Fibroblast of lung (primary cell): Measurements from ENCODE around the gene GABRG2. TPM values are rescaled to one million over a fixed set of nuclear protein-coding genes. Genes with fewer than 3 reads are reported as not detected.

ENCODE experiments used
- DNase-seq, 2 donors: peaks; one replicate each; pipeline versions ENCODE4 v3.0.0 to v3.0.0-alpha.2; 2010; ENCODE audit warnings: low read depth in 2 of 2
- H2AFZ ChIP-seq: 2 replicates; pipeline ENCODE4 v1.5.1; 2012; ENCODE audit warnings: low read length, control low read depth, inconsistent platforms
- H3K27ac ChIP-seq: 2 replicates; pipeline ENCODE4 v1.5.1; 2011; ENCODE audit warnings: low read length, control low read depth; ENCODE audit not compliant: insufficient read depth
- H3K27me3 ChIP-seq: 2 replicates; pipeline ENCODE4 v1.5.1; 2011; ENCODE audit warnings: mild to moderate bottlenecking, low read length; ENCODE audit not compliant: control insufficient read depth, insufficient read depth
- H3K36me3 ChIP-seq: 2 replicates; pipeline ENCODE4 v1.5.1; 2011; ENCODE audit warnings: low read length; ENCODE audit not compliant: control insufficient read depth, insufficient read depth
- H3K4me1 ChIP-seq: 2 replicates; pipeline ENCODE4 v1.5.1; 2011; ENCODE audit warnings: low read length; ENCODE audit not compliant: control insufficient read depth, insufficient read depth; ENCODE audit errors: extremely low read depth
- H3K4me2 ChIP-seq: 2 replicates; pipeline ENCODE4 v1.5.1; 2011; ENCODE audit warnings: low read length, control low read depth; ENCODE audit not compliant: insufficient read depth; ENCODE audit errors: extremely low read depth
- H3K4me3 ChIP-seq, 4 experiments: fragments of 200-600 bp in 1 of 4; sonication (generic) in 1 of 4; replicated peaks in 1 of 4; 2 replicates each; pipeline ENCODE4 v1.5.1; 2011 to 2016; ENCODE audit warnings: low read length in 4 of 4, low read depth in 3 of 4, mild to moderate bottlenecking in 3 of 4, control low read depth in 2 of 4, inconsistent platforms in 1 of 4, mixed read lengths in 1 of 4; ENCODE audit not compliant: insufficient read depth in 1 of 4; ENCODE audit errors: control extremely low read depth in 1 of 4
- H3K79me2 ChIP-seq: 2 replicates; pipeline ENCODE4 v1.5.1; 2012; ENCODE audit warnings: mild to moderate bottlenecking, low read length, inconsistent platforms; ENCODE audit not compliant: control insufficient read depth, insufficient read depth
- H3K9ac ChIP-seq: 2 replicates; pipeline ENCODE4 v1.5.1; 2011; ENCODE audit warnings: mild to moderate bottlenecking, low read length, control low read depth; ENCODE audit not compliant: insufficient read depth
- H3K9me3 ChIP-seq: 2 replicates; pipeline ENCODE4 v1.5.1; 2012; ENCODE audit warnings: low read depth, low read length; ENCODE audit not compliant: control insufficient read depth, insufficient read depth
- H4K20me1 ChIP-seq: 2 replicates; pipeline ENCODE4 v1.5.1; 2011; ENCODE audit warnings: low read length; ENCODE audit not compliant: control insufficient read depth, insufficient read depth; ENCODE audit errors: extremely low read depth
- CTCF ChIP-seq, 2 donors: IDR thresholded peaks in 1 of 2; conservative IDR thresholded peaks in 1 of 2; 1 replicate in 1 of 2; 2 replicates in 1 of 2; pipeline ENCODE4 v1.5.1; 2011 to 2012; ENCODE audit warnings: low read length in 2 of 2, control low read depth in 1 of 2, inconsistent platforms in 1 of 2, low read depth in 1 of 2, mild to moderate bottlenecking in 1 of 2
- EZH2 ChIP-seq: IDR thresholded peaks from 2 replicates; pipeline ENCODE4 v1.5.1; 2012; ENCODE audit warnings: low read length, control low read depth, mild to moderate bottlenecking; ENCODE audit errors: missing control alignments
- polyA minus RNA-seq: library from RNA; depleted of rRNA, polyadenylated mRNA; stranded (reverse); fragments of >200 nt; gene quantifications from 2 replicates; pipeline ENCODE4 v1.2.3, GENCODE V29; 2011; ENCODE audit warnings: low replicate concordance
- polyA plus RNA-seq, 2 donors: library from polyadenylated mRNA; depleted of rRNA in 1 of 2; stranded (reverse) in 1 of 2; unstranded in 1 of 2; fragments of >200 nt; gene quantifications; 2 replicates each; pipeline ENCODE4 v1.2.1, GENCODE V29; 2011 to 2012; ENCODE audit warnings: missing spikeins in 1 of 2
- total RNA-seq: library from RNA; depleted of rRNA; stranded (reverse); fragments of >200 nt; gene quantifications from 2 replicates; pipeline ENCODE4 v1.2.1, GENCODE V29; 2014

The GABRG2 gene
- total RNA-seq (under 0.01 TPM in 1 of 2 replicates, not detected in the other), polyA plus RNA-seq (not detected in 2 replicates), polyA minus RNA-seq (not detected in 2 replicates)
- polyA plus RNA-seq (2012): not detected in 2 replicates

- Histone ChIP-seq H2AFZ (no peak within 1 kb of the TSS), H4K20me1 (no peaks in the 10 kb centered on the region), H3K27ac (no peak within 1 kb of the TSS), H3K36me3 (no peaks in the 10 kb centered on the region), H3K4me3 (no peak within 1 kb of the TSS), H3K9ac (no peak within 1 kb of the TSS), H3K9me3 (no peaks in the 10 kb centered on the region), H3K4me1 (no peaks in the 10 kb centered on the region), H3K27me3 (no peaks in the 10 kb centered on the region), H3K4me2 (no peak within 1 kb of the TSS), H3K79me2 (no peaks in the 10 kb centered on the region)
- DNase-seq: no peak
- TF ChIP-seq CTCF (conservative IDR thresholded peaks at IDR 0.05 in 1 of 2, IDR thresholded peaks at IDR 0.05 in 1 of 2; ENCODE audit: low read depth in 1 of 2, low read length in 2 of 2): no peak
- no peak for TF ChIP-seq EZH2
These were observed at the start of gene GABRG2 for GRCh38 chr5:162067655-162068411. Gene GABRG2 (plus strand): TSS chr5:162067773. CDS start chr5:162068000, 227 bp downstream.

GRCh38 chr5:162025312-162025711 is 42.3 kb upstream of the GABRG2 start:
- Histone ChIP-seq H3K4me1 (no peaks in the 10 kb centered on the region), H3K27ac (no peak overlapping the region), H2AFZ (no peak overlapping the region), H3K79me2 (no peaks in the 10 kb centered on the region), H4K20me1 (no peaks in the 10 kb centered on the region), H3K36me3 (no peaks in the 10 kb centered on the region), H3K9me3 (no peaks in the 10 kb centered on the region), H3K27me3 (no peaks in the 10 kb centered on the region), H3K4me3 (no peak overlapping the region), H3K4me2 (no peak overlapping the region), H3K9ac (no peak overlapping the region)
- no peak for DNase-seq
- TF ChIP-seq CTCF (conservative IDR thresholded peaks at IDR 0.05 in 1 of 2, IDR thresholded peaks at IDR 0.05 in 1 of 2; ENCODE audit: low read depth in 1 of 2, low read length in 2 of 2) (no peak), EZH2 (no peak)

- Histone ChIP-seq H3K27ac (no peak overlapping the region), H3K4me3 (no peak overlapping the region), H4K20me1 (no peaks in the 10 kb centered on the region), H3K36me3 (no peaks in the 10 kb centered on the region), H3K4me1 (no peaks in the 10 kb centered on the region), H3K27me3 (no peaks in the 10 kb centered on the region), H3K4me2 (no peak overlapping the region), H3K9ac (no peak overlapping the region), H2AFZ (no peak overlapping the region), H3K79me2 (no peaks in the 10 kb centered on the region), H3K9me3 (no peaks in the 10 kb centered on the region)
- no peak for DNase-seq
- TF ChIP-seq CTCF (conservative IDR thresholded peaks at IDR 0.05 in 1 of 2, IDR thresholded peaks at IDR 0.05 in 1 of 2; ENCODE audit: low read depth in 1 of 2, low read length in 2 of 2) (no peak), EZH2 (no peak)
These were observed 40.8 kb upstream of the GABRG2 start for GRCh38 chr5:162026803-162027202.
